GM21390 (cell line): ENCODE results near the gene ATP12A.

Source experiments
- ATAC-seq: cut with Tn5 transposase; IDR thresholded peaks from one replicate; pipeline ENCODE4 v1.9.1; 2021; ENCODE audit not compliant: unreplicated experiment

The ATP12A gene

DNA sequence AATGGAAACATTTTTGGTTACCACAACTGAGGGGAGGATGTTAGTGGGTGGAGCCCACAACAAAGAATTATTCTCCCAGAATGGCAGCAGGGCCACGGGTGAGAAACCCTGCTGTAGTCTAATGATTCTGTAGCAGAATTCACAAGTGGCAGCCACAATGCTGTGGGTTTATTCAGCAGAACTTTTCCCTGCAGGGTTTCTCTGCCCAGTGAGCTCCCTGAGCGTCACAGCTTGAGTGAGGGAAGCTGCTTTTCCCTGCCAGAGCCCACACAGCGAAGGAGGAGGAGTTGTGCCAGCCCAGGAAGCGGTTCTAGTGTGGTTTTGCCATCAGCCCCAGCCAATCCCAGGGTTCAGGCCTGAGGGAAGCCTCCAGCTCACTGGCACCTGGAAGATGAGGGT lies 4.4 kb downstream of the ATP12A start:
- no peak for ATAC-seq

DNA sequence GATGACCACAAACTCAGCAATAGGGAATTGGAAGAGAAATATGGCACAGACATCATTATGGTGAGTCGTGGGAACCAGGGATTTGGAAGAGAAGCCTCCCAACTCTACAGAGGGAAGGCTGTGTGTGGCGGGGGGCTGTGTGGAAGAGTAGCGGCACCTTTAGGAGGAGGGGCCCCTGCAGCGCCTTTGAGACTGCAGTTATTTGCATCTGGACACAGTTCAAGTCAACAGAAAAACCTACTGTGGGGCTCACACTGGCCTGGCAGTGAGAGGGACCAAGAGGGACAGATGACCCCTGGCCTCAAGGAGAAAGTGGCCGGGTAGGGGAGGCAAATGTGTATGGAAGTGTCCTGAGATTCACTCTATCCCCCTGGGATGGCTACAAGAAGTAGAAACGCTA lies 5.1 kb downstream of the ATP12A start:
- ATAC-seq = no peak

DNA sequence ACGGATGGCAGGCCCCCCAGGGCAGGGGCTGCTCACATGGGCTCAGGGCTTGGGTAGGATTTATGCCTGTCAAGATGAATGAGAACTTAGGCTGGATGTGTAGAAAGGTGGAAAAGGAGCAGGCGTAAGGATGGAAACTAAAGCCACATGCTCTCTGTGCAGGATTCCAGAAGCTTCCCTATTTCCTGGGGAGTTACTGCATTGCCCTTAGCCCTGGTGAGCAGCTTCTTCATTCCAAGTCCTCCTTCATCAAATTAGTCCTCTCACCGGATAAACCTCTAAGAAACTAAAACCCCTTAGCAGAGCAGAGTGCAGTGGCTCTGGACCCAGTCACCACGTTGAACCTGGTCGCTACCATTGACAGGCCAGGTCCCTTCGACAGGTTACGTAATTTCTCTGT lies 7.4 kb downstream of the ATP12A start:
- no peak for ATAC-seq

DNA sequence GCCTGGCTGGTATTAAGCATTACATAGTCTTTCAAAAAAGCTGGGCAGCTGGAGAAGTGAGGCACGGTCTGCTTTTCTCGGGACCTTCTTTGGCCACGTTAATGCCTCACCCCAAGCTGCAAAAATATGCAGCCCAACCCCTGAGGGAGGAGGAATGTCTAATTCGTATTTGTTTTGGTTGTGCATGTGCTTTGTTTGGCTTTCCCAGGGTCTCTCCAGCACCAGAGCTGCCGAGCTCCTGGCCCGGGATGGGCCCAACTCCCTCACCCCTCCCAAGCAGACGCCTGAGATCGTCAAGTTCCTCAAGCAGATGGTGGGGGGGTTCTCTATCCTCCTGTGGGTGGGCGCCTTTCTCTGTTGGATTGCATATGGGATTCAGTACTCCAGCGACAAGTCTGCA lies 7.9 kb downstream of the ATP12A start:
- ATAC-seq = no peak

DNA sequence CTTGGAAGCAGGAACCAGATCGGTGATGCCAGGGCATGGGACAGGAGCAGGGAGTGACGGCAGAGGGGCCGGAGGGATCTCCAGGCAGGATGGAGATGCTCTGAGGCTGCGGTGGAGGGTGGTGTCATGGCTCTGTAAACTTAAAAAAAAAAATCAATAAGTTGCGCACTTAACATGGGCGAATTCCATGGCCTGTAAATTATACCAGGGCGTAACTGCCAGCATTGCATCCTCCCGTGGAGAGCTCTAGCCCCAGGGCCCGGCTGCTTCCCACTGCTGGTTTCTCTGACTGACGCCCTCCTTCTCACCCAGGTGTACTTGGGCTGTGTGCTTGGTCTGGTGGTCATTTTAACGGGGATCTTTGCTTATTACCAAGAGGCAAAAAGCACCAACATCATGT lies 8.7 kb downstream of the ATP12A start:
- no peak for ATAC-seq

DNA sequence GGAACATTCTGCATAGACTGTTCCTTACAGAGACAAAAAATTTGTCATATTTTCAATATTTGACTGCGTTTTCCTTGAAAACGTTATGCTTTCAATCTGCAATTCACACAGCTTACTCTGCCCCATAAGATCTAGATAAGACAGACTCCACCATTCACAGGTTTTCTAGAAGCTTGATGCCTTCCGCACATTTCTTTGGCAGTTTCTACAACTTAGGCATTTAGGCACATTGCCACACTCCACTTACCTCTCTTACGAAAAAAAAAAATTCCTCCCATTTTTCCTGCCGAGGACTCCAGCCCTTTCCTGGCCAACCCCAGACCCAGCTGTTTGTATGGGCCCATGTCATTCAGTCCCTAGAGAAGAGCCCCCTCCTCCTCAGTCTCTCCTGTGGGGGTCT lies 11.2 kb downstream of the ATP12A start:
- ATAC-seq = no peak

DNA sequence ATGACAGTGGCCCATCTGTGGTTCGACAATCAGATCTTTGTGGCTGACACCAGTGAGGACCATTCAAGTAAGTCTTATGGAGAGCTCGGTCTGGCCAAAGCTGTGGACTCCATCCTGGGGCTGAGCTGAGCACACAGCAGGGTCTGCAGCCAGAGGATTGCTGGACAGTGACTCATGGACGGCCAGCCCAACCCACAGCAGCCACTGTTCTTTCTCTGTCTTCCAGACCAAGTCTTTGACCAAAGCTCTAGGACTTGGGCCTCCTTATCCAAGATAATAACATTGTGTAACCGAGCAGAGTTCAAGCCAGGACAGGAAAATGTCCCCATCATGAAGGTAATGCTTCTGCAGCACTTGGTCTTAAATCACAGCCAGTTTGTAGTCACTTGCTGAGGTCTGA lies 12.4 kb downstream of the ATP12A start:
- no peak for ATAC-seq

DNA sequence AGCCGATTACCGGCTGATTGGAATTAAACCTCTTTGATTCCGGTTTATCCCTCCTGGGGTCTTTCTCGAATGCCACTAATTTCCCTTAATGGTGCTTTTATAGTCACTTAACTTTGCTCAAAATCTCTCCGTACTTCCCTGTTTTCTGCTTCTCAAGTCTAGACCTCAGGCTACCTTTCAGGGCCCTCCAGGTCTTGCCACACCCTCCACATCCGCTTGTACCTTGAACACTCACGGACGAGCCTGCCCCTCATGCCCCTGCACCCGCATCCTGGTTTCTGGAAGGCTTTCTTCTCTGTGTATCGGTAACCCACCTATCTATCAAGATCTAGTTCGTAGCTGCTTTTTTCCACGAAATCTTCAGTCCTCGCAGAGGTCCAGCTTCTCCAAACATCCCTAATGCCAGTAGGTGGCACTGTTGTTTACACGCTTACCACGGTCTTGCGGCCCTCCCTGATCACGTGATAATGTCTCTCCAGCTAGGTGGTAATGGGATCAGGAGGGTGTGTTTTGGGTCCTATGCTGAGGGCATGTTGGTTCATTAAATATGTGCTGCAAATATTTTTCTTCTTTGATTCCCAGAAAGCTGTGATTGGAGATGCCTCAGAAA lies 13.8 kb downstream of the ATP12A start:
- no peak for ATAC-seq

DNA sequence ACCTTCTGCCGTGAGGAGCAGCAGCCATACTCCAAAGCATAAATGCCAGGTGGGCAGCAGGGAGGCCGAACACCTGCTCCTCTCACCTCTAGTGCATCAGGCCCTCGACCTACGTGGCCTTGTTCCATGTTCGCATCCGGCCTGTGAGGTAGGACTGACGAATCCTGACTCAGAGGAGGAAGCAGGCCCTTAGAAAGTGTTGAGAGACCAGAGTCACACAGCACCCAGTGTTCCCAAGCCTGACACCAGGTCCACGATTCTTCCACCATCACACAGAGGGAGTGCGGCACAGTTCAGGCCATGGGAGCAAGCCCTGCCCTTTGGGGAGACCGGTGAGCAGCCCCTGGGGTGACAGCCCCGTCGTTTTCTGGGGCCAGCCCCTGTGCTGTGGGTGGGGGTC lies 14.7 kb downstream of the ATP12A start:
- no peak for ATAC-seq

DNA sequence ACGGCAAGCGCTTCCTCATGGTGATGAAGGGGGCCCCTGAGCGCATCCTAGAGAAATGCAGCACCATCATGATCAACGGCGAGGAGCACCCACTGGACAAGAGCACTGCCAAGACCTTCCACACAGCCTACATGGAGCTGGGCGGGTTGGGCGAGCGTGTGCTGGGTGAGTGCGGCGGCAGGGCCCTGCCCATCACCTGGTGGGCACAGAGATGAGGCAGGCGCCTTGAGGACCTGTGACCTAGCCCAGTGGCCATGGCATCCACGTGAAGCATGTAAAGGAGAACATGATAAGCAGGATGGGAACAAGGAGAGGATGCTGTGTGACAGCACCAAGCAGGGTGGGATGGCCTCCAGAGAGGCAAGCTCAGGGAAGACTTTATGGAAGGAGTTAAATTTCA lies 18.5 kb downstream of the ATP12A start:
- no peak for ATAC-seq

DNA sequence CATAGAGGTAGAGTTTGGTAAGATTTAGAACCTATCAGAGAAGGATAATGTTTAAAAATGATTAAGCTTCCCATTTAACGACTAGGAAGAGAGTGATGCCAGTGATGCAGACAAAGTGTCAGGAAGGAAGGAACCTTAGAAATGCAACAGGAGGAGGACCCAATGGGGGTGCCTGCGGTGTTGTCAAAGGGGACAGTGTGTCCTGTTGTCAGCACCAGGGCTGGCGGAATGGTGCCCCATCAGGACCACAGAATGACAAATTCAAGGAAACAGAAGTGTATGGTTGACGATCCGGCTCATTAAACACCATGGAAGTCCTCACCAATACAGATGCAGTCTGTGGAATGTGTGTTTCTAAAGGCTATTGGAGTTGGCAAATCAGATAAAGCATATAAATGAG lies 19.3 kb downstream of the ATP12A start:
- ATAC-seq = no peak

DNA sequence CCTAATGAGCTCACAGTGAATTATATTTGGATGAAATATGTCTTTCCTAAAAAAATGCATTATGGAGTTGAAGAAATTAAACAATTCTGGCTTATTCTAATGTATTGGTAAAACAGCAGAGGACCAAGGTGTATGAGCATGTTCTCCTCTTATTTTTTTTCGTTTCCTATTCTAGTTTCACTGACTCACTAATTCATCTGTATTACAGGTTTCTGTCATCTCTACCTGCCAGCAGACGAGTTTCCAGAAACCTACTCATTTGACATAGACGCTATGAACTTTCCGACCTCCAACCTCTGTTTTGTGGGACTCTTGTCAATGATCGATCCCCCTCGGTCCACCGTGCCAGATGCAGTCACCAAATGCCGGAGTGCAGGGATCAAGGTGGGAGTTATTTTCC lies 20.3 kb downstream of the ATP12A start:
- no peak for ATAC-seq

DNA sequence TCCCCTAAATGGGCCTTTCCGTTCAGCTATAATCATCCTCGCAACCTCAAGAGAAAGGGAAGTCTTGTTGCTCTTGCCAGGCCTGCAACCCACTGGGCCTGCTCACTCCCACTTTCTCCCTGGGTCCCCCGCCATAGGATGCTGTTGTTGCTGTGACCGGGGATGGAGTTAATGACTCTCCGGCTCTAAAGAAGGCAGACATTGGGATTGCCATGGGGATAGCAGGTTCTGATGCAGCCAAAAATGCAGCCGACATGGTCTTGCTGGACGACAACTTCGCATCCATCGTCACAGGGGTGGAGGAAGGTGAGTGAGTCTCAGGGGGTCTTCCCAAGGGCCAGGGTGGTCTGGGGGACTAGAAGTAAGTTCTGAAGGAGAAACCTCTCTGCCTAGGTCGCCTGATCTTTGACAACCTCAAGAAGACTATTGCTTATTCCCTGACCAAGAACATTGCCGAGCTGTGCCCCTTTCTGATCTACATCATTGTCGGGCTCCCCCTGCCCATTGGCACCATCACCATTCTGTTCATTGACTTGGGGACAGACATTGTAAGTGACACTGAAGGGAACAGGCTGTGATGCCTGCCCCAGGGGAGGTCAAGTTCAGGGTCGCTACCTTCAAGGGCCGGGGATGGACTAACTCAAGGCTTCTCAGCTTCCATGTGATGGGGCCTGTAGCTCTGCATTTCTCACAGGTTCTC lies 26.8 kb downstream of the ATP12A start:
- ATAC-seq = no peak

DNA sequence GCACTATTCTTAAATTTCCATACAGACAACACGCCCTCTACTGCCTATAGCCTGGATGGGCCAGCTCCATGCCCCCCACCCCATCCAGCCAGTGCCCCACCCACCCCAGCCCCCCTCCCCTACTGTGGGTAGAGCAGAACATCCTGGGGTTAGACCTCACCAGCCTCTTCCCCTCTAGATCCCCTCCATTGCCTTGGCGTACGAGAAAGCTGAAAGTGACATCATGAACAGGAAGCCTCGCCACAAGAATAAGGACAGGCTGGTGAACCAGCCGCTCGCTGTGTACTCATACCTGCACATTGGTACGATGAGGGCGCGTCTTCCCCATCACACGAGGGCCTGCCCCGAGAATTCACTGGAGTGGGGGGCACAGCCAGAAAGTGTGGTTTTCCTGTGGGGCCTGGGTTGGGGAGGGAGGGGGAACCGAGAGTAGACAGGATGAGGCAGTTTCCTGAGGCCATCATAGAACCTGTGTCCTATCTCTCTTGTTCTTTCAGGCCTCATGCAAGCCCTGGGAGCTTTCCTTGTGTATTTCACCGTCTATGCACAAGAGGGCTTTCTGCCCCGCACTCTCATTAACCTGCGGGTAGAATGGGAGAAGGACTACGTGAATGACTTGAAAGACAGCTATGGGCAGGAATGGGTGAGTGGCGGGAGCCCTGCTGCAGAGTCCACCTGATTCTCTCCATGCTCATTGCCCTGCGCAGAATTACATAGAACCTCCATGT lies 29.1 kb downstream of the ATP12A start:
- peak; percentile 91 for ATAC-seq

DNA sequence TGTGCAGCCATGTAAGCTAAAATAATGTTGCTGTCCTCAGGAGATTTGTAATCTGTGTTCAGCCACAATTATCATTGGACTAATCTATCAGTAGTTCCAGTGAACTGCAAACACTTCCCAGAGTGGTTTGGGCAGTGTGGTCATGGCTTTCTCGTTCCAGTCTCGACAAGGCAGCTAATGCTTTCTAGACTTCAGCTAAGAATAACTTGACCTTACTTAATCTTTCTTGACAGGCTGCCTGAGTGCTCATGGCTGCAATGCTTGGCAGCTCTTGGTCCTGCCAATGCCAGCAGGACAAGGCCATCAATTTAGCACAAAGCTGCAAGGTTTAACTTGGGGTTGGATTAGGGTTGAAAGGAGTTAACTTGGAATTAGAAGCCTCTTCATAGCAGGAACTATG lies 32.8 kb downstream of the ATP12A start:
- no peak for ATAC-seq

DNA sequence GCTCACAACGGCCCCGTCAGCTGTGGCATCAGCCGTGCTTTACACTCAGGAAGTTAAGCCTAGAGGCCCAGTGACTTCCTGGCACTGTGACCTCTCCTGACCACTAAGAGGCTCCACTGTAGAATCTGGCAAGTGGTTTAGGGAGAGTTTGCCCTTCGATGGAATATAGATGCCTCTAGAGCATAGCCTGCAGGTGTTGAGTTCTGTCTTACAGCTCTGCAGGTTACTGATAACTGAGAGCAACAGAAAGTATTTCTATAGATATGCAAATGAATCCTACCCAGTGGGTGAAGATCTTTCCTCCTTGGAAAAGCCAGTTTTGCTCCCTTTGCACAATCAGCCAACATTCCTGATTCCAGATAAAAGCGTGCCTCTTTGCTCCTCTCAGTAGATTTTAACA lies 35.8 kb downstream of the ATP12A start:
- ATAC-seq = no peak

DNA sequence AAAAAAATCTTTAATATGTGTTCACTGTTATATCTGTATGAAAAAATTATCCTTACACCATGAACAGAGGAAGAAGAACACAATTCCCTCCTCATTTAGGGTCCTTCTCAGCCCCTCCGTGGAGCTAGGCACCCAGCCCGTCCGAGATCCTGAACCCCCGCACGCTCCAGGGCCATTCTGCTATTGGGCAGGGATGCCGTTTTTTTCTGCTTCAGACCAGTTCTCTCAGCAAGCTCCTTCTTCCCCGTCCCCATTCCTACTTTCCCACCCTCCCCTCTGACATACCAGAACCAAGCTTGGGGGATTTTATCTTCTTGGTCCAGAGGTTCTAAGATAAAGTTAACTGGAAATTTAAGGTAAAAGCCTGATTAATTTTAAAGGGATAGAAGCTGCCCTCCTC lies 36.2 kb downstream of the ATP12A start:
- ATAC-seq = no peak

DNA sequence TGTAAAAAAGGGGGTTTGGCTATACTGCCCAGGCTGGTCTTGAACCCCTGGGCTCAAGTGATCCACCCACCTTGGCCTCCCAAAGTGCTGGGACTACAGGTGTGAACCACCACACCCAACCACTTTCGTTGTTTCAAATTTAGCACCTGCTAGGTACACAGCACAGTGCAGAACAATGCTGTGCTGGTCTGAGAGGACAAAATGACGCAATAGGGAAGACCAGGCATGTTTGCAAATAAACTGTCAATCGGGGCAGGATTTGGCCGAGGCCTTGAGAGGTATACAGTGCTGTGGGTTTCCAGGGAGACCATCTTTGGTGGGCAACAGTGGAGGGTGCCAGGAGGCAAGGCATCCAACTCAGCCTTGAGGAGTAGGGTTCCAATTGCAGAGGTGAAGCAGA lies 37.0 kb downstream of the ATP12A start:
- no peak for ATAC-seq

DNA sequence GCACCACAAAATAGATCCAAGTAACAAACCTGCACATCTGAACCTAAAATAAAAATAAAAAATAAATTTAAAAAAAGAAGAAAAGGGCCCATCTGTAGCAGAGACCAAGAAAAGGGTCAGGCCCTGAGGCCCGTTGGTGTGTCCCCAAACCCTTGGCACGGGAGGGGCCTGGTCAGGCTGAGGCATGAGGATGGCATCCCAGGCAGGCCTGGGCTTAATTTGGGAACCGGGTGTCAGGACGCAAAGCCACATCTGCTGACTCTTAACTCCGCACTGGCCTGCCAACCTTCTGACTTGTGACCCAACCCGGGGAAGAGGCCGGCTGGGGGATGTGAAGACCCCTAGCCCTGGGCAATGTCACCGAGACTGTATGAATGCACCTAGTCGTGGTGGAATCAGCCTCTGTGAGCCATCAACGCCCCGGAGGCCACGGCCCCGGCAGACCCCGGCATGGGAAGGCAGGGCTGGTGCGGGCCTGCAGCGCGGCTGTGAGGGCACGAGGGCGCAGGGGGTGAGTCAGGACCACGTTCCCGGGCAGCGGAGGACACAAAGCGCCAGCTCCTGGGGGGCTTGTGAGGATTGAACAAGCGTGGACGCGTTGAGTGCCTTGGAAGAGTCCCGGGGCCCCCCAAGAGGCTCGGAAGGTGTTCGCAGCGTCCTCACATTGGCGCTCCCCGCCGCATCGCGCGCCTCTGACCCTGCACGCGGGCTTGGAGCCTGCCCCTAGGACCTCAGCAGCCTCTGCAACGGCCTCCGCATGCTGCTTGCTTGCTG lies 38.2 kb downstream of the ATP12A start:
- no peak for ATAC-seq

DNA sequence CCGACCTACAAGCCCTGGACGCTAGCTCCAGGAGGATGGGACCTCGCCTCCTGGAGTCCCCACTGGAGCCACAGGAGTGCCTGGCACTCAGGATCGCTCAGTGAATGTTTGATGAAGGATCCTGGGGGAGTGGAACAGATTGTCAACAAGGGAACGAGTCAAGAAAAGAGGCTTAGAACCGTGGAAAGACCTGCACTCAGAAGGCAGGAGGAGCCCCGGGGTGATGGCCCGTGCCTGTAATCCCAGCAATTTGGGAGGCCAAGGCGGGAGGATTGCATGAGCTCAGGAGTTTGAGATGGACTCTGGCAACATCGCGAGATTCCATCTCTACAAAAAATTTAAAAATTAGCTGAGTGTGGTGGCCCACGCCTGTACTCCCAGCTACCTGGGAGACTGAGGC lies 38.9 kb downstream of the ATP12A start:
- ATAC-seq = no peak

DNA sequence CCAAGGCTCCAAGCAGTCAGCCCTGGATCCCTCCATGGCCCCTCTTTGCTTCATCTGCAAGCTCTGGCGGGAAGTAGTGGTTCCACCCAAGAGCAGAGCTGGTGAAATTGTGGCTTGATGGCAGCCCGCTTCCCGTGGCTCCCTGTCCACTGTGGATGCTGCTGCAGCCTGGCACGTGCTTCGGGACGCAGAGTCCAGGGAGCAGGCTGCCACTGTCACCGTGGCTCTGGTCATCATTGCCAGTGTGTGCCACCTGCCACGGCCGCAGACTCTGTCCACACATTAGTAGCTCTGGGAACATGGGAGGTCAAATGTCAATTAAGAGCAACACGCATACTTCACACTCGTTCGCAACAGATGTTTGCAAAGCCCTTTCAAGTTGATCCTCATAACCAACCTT lies 43.0 kb downstream of the ATP12A start:
- no peak for ATAC-seq

DNA sequence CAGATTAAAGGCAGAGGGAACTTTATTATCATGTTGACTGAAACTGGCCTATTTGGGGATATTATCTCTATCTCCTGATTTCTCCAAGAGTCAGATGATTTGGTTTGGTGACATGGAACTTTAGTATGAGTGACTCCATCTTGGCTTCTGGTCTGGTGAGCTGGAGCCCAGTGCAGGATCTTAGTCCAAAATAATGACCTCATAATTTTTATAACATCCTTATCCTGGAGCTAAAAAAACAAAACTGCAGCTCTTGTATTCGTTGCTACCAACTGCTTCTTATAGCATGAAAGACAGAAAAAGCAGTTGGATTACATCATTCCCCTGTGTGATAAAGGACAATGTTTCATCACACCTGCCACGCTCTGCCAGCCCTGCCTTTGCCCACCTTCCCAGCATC lies 44.5 kb downstream of the ATP12A start:
- no peak for ATAC-seq
